A673 (cell line): ENCODE measurements around the gene MYORG. TPM values are rescaled to one million over a fixed set of nuclear protein-coding genes. Genes with fewer than 3 reads are reported as not detected.

Experiments
- BruUV-seq: library from RNA; stranded (reverse); fragments of 400-500 nt; replicated peaks from 2 replicates; lab custom pipeline; 2021; lab: Mats Ljungman, UMichigan
- CTCF ChIA-PET: fragments of 300-600 bp; sonication (Branson Sonifier 250); formaldehyde crosslinking; loops from one replicate; lab custom pipeline; 2022; ENCODE audit warnings: antibody characterized with exemption; lab: Charles Lee
- POLR2A ChIA-PET: fragments of 300-600 bp; sonication (Branson Sonifier 250); formaldehyde crosslinking; loops from one replicate; lab custom pipeline; 2022; ENCODE audit warnings: antibody characterized with exemption; ENCODE audit not compliant: low non-redundant PET; lab: Charles Lee
- DNase-seq: peaks from one replicate; pipeline ENCODE4 v3.0.0-alpha.2; 2015; ENCODE audit warnings: low spot score
- H3K27ac ChIP-seq: fragments of 200-600 bp; sonication (generic); 2 replicates; pipeline ENCODE4 v1.5.1; 2016; ENCODE audit warnings: mixed run types, low read depth, mild to moderate bottlenecking, mixed read lengths, antibody characterized with exemption, low read length; ENCODE audit not compliant: poor library complexity, severe bottlenecking
- H3K27me3 ChIP-seq: fragments of 200-600 bp; sonication (generic); replicated peaks from 2 replicates; pipeline ENCODE4 v1.6.1; 2017; ENCODE audit warnings: mixed run types, low read depth, mild to moderate bottlenecking, mixed read lengths, antibody characterized with exemption, low read length; ENCODE audit not compliant: insufficient read depth, poor library complexity
- H3K36me3 ChIP-seq: fragments of 200-600 bp; sonication (generic); 2 replicates; pipeline ENCODE4 v1.6.1; 2016; ENCODE audit warnings: mixed run types, mild to moderate bottlenecking, mixed read lengths, antibody characterized with exemption, low read length; ENCODE audit not compliant: insufficient read depth, poor library complexity, severe bottlenecking
- H3K4me1 ChIP-seq: fragments of 200-600 bp; sonication (generic); 2 replicates; pipeline ENCODE4 v1.6.1; 2017; ENCODE audit warnings: mixed run types, mild to moderate bottlenecking, mixed read lengths, antibody characterized with exemption, low read length; ENCODE audit not compliant: insufficient read depth, poor library complexity, severe bottlenecking
- H3K4me3 ChIP-seq: fragments of 200-600 bp; sonication (generic); 2 replicates; pipeline ENCODE4 v1.5.1; 2016; ENCODE audit warnings: low read depth, mixed run types, mild to moderate bottlenecking, mixed read lengths, low read length; ENCODE audit not compliant: poor library complexity, severe bottlenecking
- H3K9me3 ChIP-seq: fragments of 200-600 bp; sonication (generic); 2 replicates; pipeline ENCODE4 v1.6.1; 2016; ENCODE audit warnings: mixed run types, low read depth, mild to moderate bottlenecking, mixed read lengths, antibody characterized with exemption, low read length; ENCODE audit not compliant: poor library complexity, severe bottlenecking
- EZH2 ChIP-seq: fragments of 200-600 bp; sonication (generic); IDR thresholded peaks from 2 replicates; pipeline ENCODE4 v1.6.1; 2017; ENCODE audit warnings: borderline replicate concordance, low read depth, mild to moderate bottlenecking, mixed read lengths, antibody characterized with exemption, low read length; ENCODE audit not compliant: poor library complexity, severe bottlenecking
- intact Hi-C: fragments of 100-400 bp; cut with micrococcal nuclease; formaldehyde crosslinking; loops from one replicate; pipeline ENCODE4 v1.10.0; 2022; ENCODE audit not compliant: unreplicated experiment
- total RNA-seq: library from RNA; stranded (reverse); gene quantifications from 2 replicates; pipeline ENCODE4 v1.2.3, GENCODE V29; 2021
- TF ChIP-seq, protein P1 (sequence below): fragments of 300-800, 200-600 bp; sonication (generic); conservative IDR thresholded peaks from 2 replicates; pipeline ENCODE4 v1.5.1; 2017; ENCODE audit warnings: low read depth, mild to moderate bottlenecking, antibody characterized with exemption, low read length, moderate library complexity, mixed read lengths

MYORG gene
- total RNA-seq, 1 experiment from 2014 or later = 7.8 TPM

GRCh38 chr9:34380511-34381315, 4.0 kb upstream of the MYORG start:
- intact Hi-C loops = no loop called here
- peaks cover 15% of the 10 kb centered on the region for H3K4me1 ChIP-seq
- peak; percentile 85 for DNase-seq
- H3K9me3 ChIP-seq = no peaks in the 10 kb centered on the region
- no TSS peak for BruUV-seq
- H3K4me3 ChIP-seq = peak overlapping the region; percentile 50
- TF ChIP-seq EZH2 = no peak
- TF ChIP-seq, protein P1, sequence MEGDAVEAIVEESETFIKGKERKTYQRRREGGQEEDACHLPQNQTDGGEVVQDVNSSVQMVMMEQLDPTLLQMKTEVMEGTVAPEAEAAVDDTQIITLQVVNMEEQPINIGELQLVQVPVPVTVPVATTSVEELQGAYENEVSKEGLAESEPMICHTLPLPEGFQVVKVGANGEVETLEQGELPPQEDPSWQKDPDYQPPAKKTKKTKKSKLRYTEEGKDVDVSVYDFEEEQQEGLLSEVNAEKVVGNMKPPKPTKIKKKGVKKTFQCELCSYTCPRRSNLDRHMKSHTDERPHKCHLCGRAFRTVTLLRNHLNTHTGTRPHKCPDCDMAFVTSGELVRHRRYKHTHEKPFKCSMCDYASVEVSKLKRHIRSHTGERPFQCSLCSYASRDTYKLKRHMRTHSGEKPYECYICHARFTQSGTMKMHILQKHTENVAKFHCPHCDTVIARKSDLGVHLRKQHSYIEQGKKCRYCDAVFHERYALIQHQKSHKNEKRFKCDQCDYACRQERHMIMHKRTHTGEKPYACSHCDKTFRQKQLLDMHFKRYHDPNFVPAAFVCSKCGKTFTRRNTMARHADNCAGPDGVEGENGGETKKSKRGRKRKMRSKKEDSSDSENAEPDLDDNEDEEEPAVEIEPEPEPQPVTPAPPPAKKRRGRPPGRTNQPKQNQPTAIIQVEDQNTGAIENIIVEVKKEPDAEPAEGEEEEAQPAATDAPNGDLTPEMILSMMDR = no peak
- ChIA-PET CTCF (interaction anchor here (0.6 to 2.7 kb wide), 5 partner anchors 17 to 307 kb away, joined by 3 to 9 read pairs (median 4); no protein-coding TSS in a partner anchor), POLR2A (interaction anchor here (0.6 kb wide), 1 partner anchor 316 kb away, joined by 7 read pairs; no protein-coding TSS in a partner anchor)
- peak overlapping the region; percentile 16 for H3K27ac ChIP-seq
- H3K36me3 ChIP-seq = no peaks in the 10 kb centered on the region
- H3K27me3 ChIP-seq = no peaks in the 10 kb centered on the region

GRCh38 chr9:34380034-34380510, 3.4 kb upstream of the MYORG start:
- Histone ChIP-seq H3K36me3 (no peaks in the 10 kb centered on the region), H3K4me1 (peaks cover 22% of the 10 kb centered on the region), H3K27me3 (no peaks in the 10 kb centered on the region), H3K4me3 (peak overlapping the region; percentile 39), H3K9me3 (no peaks in the 10 kb centered on the region), H3K27ac (peak overlapping the region; percentile 16)
- POLR2A ChIA-PET = interaction anchor here (0.6 kb wide), 1 partner anchor 315 kb away, joined by 7 read pairs; no protein-coding TSS in a partner anchor
- no TSS peak for BruUV-seq
- intact Hi-C loops = no loop called here
- DNase-seq = peak; percentile 21
- no peak for TF ChIP-seq EZH2
- TF ChIP-seq, protein P1 = no peak
- CTCF ChIA-PET = interaction anchor here (0.6 to 2.7 kb wide), 7 partner anchors 16 to 306 kb away, joined by 3 to 9 read pairs (median 3); no protein-coding TSS in a partner anchor

DNA sequence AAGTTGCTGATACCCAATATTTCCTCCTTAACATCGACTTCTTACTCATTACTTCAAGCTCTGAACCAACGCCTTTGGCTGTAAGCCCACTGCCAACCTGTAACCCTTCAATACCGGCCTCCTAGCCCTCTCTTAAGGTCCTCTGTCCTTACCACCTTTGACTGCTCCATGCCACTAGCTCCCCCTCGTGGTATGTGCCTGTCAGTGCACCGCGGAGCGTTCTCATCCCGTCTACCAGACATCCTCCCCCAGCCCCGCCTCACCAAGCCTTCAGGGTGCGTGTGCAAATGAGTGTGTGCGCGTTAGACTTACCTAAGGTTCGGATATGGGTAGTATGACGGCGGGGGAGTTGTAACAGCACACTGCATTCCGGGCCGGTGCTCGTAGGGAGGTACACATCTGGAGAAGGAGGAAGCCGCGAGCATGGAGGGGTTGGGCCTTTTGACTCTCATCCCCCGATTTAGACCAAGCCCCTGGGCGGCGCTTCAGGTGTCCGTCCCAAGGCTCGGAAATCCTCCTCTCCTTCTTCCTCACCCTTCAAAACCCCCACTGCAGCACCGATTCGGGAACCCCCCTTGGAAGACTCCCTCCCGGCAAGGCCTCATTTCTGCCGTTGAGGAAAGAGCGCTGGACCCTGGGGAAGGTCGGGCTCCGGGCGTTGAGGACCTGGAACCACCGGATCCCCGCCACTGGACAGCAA, 2.8 kb upstream of the MYORG start:
- POLR2A ChIA-PET = no interaction called here

More for the DNA sequence above, 2.8 kb upstream of the MYORG start:
- CTCF ChIA-PET = interaction anchor here (0.6 to 2.7 kb wide), 6 partner anchors 14 to 305 kb away, joined by 3 to 20 read pairs (median 3); no protein-coding TSS in a partner anchor
- DNase-seq = peak; percentile 88
- no peaks in the 10 kb centered on the region for H3K9me3 ChIP-seq
- intact Hi-C loops = loop anchor here (1.0 to 5.0 kb wide), 2 partner anchors 47 to 127 kb away; no protein-coding TSS in a partner anchor
- no TSS peak for BruUV-seq
- H3K27ac ChIP-seq = no peak overlapping the region
- H3K4me1 ChIP-seq = peaks cover 25% of the 10 kb centered on the region
- peak overlapping the region; percentile 39 for H3K4me3 ChIP-seq
- no peak for TF ChIP-seq EZH2
- TF ChIP-seq, protein P1 = peak; percentile 99
- H3K27me3 ChIP-seq = no peaks in the 10 kb centered on the region
- H3K36me3 ChIP-seq = no peaks in the 10 kb centered on the region
